CMK (cell line): ENCODE data around the gene VPS45.
"Not testable (repeated sequence)": the region's sequence is repeated elsewhere in the genome, so short reads cannot be mapped to it uniquely, and the experiment has no call there.

Experiments used
- DNase-seq: peaks from one replicate; pipeline ENCODE4 v3.0.0-alpha.2; 2010; ENCODE audit warnings: low read depth

The VPS45 gene

GRCh38 chr1:150161747-150162581 lies 94.4 kb downstream of the VPS45 start:
- no peak for DNase-seq

GRCh38 chr1:150162582-150162861 lies 94.9 kb downstream of the VPS45 start:
- DNase-seq, result no peak

DNA sequence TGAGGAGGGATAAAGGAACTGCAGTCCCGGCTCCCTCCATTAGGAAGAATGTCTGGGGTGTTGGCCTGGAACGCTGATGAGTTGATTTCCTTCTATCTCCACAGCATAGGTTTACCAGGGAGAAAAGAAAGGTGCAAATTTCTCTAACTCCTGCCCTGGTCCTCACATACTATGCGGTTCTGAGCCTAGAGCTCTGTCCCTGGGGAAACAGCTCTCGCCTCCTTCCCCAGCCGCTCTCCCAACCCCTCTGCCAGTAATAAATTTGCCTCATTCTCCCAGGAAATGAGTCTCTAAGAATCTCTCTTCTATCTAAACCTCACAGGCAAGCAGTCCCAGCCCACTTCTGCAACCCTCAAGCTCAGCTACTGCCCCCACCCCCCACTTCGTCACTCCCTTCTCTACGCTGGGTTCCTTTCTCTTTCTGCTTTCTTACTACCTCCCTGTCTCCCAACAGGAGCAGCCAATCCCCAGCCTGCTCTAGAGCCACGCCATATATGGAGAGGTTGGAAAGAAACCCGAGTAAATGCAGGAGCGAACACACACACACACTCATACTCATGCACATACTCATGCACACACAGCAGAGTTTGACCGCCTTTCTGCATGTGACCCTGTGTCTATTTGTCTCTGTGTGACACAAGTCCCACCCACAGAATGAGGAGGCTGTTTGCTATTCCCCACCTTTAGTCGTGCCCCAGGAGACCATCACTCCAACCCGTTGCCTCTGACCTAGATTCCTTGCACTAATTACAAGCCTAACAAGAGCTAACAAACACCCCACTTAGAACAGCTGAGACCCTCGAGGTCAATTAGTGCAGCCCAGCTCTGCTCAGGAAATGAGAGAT lies 95.5 kb downstream of the VPS45 start:
- DNase-seq, result no peak

DNA sequence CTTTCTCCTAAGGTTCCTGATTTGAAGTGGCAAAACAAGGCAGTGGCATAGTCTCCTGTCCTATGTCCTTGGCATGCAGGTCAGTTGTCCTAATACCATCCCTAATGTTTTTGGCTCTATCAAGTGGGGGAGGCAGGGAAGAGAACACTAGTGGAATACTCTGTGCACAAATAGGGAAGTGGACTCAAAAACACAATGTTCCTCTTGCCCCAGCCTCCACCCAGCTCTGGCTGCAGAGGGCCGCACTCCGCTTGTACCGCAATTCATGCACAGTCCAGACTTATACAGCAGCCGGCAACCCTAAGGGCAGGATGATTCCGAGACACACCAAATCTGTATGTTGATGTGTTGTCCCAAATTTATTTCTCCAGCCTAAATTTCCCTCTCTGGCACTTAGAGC lies 96.6 kb downstream of the VPS45 start:
- DNase-seq, result no peak

DNA sequence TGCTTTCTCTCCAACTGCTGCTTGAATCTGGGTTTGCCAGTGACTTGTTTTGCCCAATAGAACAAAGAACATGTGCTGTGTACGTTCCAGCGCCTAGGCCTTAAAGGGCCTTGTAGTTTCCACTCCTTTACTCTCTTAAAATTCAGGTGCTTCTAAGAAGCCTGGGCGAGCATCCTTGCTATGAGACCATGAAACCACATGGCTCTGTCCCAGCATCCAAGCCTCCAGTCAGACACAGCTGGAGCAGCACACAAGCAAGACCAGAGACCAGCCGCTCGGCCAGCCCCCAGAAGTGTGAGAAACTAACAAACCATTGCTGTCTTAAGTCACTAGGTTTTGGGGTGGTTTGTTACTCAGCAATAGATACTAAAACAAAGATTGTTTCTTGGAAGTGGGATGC lies 97.2 kb downstream of the VPS45 start:
- DNase-seq, result no peak

GRCh38 chr1:150165622-150166612 lies 98.3 kb downstream of the VPS45 start:
- no peak for DNase-seq

- no peak for DNase-seq
Observed at GRCh38 chr1:150168960-150169601, 101.5 kb downstream of the VPS45 start.

DNA sequence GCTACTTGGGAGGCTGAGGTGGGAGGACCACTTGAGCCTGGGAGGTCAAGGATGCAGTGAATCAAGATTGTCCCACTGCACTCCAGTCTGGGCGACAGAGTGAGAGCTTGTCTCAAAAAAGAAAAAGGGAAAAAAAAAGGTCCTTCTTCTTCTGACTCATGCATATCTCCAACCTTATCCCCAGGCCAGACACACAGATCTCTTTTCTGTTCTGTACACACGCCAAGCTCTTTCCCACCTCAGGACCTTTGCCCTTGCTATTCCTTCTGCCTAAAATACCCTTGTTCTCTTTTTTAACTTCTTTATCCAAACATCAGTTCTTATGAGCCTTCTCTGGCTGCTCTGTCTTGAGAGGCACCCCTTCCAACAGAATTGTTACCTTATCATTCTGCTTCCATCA lies 104.2 kb downstream of the VPS45 start:
- DNase-seq, result no peak

GRCh38 chr1:150173141-150173585 lies 105.6 kb downstream of the VPS45 start:
- no peak for DNase-seq

DNA sequence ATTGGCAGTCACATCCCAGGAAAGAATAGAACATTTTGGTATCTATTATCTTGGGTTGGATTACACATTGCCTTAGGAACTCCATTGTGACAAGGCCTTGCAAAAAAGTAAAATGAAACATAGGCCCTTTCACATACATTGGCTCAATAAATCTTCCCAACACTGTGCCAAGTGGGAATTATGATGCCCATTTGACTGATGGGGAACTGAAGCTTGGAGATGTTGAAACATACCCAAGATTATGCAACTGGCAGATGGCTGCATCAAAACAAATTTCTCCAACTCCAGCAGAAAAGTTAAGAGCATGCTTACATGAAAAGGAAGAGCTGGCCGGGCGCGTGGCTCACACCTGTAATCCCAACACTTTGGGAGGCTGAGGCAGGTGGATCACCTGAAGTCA lies 109.0 kb downstream of the VPS45 start:
- no peak for DNase-seq

- no peak for DNase-seq
Observed at GRCh38 chr1:150178548-150178947, 111.0 kb downstream of the VPS45 start.

- no peak for DNase-seq
Observed at GRCh38 chr1:150179867-150180266, 112.3 kb downstream of the VPS45 start.

DNA sequence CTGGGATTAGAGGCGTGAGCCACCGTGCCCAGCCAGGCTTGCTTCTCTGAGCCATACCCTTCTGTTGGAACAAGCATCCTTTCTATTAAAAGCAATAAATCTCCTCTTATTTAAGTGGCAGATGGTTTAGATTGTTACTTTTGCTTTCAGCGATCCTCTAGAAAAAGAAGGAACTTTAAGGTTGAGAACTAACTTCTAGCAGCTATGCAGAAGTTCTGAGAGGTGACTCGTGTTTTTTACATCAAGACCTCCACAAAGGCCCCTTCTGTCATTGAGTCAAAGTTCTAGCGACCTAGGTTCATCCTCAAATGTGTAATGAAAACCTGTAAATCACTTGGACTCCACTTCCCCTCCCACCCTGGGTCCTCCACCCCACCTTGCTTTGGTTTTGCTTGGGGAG lies 112.9 kb downstream of the VPS45 start:
- DNase-seq, result no peak

GRCh38 chr1:150182247-150182646 lies 114.7 kb downstream of the VPS45 start:
- DNase-seq, result no peak

DNA sequence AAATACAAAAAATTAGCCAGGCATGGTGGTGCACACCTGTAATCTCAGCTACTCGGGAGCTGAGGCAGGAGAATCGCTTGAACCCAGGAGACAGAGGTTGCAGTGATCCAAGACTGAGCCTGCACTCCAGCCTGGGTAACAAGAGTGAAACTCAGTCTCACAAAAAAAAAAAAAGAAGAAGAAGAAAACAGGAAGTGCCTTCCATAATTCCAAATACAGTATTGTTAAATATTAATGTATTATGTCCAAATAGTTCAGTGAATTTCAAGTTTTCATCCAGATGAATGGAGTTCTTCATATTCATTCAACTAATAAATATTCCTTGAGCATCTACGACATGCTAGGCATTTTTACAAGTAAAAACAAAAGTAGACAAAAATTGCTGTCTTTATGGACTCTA lies 115.5 kb downstream of the VPS45 start:
- no peak for DNase-seq

GRCh38 chr1:150185481-150185880 lies 117.9 kb downstream of the VPS45 start:
- no peak for DNase-seq

GRCh38 chr1:150186438-150186788 lies 118.8 kb downstream of the VPS45 start:
- not testable (repeated sequence) for DNase-seq

GRCh38 chr1:150186789-150187559 lies 119.4 kb downstream of the VPS45 start:
- no peak for DNase-seq

- no peak for DNase-seq
Observed at GRCh38 chr1:150187560-150187931, 120.0 kb downstream of the VPS45 start.

GRCh38 chr1:150192012-150192411 lies 124.4 kb downstream of the VPS45 start:
- DNase-seq, result no peak
